ENCODE data around the gene MINDY4. TPM values are rescaled to one million over a fixed set of nuclear protein-coding genes. Genes with fewer than 3 reads are reported as not detected.

Gene MINDY4
- total RNA-seq, 1 experiment from 2014 or later = 7.6 TPM

GRCh38 chr7:30900803-30901362 lies 129.7 kb downstream of the MINDY4 start:
- no peak for DNase-seq (ENCODE audit: low spot score)

GRCh38 chr7:30901856-30902255 lies 130.6 kb downstream of the MINDY4 start:
- DNase-seq (ENCODE audit: low spot score) = no peak

DNA sequence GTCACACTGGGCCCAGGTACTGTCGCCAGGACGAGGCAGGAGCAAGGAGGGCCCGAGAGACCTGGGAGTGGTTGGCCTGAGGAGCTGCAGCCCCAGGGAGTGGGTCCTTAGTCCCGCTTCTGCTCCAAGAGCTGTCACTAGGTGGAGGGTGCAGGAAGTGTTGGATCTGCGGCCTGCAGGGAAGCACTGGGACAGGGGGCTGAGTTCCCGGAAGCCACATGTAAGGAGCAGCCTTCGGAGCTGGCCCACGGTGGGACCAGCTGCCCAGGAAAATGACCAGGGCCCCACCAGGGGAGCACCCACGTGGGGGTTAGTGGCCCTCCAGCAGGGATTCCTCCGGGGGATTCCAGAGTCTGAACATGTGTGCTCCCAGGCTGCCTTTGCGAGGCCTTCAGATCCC lies 131.2 kb downstream of the MINDY4 start:
- DNase-seq (ENCODE audit: low spot score) = no peak

DNA sequence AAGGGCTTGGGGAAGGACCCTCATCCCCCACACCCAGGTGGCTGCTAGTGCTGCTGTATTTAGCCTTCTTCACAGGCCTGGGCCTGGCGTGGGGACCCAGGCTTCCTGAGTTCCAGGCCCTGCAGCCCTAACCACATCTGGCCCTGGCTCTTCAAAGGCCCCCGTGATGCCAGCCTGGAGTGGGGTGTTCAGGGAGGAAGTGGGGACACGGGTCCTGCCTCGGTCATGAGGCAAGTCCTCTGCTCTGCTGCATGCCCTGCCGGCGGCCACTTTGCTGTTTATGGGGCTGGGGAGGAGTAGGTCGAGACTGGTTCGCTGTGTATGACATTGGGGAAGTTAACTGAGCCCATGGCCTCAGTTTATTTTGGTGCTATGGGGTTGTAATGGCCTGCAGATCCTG lies 131.9 kb downstream of the MINDY4 start:
- DNase-seq (ENCODE audit: low spot score) = no peak

DNA sequence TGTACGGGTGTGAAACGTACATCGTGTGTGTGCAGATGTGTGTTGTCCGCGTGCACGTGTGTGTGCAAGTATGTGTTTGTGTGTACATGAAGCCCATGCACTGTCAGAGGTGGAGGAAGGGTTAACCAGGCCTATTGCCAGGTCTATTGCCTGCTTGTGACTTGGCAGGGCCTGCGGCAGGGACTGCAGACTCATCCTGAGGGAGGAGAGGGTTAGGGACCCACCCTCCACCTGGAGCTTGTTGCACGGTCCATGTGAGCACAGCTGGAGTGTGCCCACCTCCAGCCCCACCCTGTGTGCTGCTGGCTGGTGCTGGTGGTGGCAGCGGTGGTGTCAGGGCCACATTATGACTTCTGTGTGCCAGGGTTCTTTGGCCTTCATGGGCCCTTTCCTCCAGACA lies 133.3 kb downstream of the MINDY4 start:
- no peak for DNase-seq (ENCODE audit: low spot score)

GRCh38 chr7:30905078-30906012 lies 134.1 kb downstream of the MINDY4 start:
- no peak for DNase-seq (ENCODE audit: low spot score)

DNA sequence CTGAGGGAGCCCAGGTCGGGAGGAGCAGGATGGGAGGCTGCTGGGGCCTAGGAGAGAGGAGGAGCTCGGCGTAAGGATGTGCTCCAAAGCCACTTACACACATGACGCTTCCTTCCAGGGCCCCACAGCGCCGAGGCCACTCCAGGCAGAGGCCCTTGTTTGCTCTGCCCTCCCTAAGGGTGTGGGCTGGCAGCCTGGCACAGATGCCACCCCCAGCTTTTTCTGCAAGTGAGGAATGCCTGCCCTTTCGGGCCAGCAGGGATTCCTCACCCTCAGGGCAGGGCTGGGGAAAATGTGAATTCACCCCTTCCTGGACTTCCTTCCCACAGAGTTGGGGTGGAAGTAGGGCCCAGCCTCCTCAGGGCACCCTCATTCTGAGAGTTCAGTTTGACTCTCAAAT lies 134.8 kb downstream of the MINDY4 start:
- peak; percentile 60 for DNase-seq (ENCODE audit: low spot score)

- DNase-seq (ENCODE audit: low spot score) = peak; percentile 87
Observed at GRCh38 chr7:30906515-30907240, 135.5 kb downstream of the MINDY4 start.

DNA sequence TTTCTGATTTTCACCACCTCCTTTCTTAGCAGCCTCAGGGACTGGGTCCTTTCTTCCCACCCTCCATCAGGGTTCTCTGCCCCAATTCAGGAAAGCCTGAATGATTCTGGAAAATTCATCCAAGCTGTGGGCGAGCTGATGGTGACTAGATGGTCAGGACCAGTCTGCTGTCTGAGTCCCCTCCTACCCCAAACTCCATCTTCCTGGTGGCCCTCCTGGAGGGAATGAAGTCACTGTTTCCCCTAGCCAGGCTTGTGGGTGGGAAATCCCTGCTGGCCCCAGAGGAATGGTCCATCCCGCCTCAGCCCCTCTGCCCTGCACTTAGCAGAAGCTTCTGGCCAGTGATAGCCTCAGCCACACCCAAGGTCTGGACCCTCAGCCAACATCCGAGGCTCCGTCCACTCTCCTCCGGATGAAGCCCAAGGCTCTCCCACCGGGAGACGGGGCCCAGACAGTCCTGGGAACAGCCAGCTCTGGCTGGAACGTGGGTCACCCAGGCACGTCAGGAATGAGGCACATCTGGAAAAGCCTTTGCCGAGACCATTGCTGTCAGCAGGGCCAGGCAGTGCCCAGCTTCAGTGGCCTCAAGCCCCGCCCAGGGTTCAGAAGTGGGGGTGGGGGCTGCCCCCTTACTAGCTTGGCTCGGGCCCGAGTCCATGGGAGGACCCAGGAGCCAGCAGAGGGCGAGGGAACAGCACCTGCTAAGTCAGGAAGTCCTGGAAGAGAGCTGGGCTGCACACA lies 136.5 kb downstream of the MINDY4 start:
- DNase-seq (ENCODE audit: low spot score) = no peak

- DNase-seq (ENCODE audit: low spot score) = no peak
Observed at GRCh38 chr7:30908681-30909080, 137.5 kb downstream of the MINDY4 start.

GRCh38 chr7:30909431-30909830 lies 138.2 kb downstream of the MINDY4 start:
- no peak for DNase-seq (ENCODE audit: low spot score)

DNA sequence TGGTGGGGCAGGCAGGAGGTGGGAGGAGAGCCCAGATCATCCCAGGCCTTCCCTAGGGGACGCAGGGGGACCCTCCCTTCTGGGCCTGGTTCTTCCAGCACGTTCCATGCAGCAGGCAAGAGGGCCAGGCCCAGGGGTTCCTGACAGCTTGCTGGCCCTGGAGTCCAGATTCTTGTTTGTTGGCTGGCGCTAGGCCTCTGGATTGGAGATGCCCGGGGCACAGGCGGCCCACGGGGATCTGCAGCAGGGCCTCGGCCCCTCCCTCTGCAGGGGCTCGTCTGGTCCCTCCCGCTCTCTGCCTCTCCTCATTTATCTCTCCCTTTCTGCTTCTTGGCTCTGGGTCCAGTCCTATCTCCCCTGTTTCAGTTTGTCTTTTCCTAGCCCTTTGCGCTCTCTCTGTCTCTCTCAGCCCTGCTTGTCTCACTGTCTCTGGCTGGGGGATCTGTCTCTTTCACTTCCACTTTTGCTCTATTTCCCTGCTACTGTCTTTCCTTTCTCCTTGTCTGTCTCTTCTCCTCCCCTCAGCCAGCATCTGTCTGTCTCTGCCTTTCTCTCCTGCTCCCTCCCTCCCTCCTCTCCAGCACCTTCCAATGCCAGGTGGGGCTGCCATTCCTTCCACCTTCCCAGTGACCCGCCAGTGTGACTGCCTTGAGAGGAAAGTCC lies 139.3 kb downstream of the MINDY4 start:
- DNase-seq (ENCODE audit: low spot score) = no peak

GRCh38 chr7:30911133-30911532 lies 139.9 kb downstream of the MINDY4 start:
- no peak for DNase-seq (ENCODE audit: low spot score)

DNA sequence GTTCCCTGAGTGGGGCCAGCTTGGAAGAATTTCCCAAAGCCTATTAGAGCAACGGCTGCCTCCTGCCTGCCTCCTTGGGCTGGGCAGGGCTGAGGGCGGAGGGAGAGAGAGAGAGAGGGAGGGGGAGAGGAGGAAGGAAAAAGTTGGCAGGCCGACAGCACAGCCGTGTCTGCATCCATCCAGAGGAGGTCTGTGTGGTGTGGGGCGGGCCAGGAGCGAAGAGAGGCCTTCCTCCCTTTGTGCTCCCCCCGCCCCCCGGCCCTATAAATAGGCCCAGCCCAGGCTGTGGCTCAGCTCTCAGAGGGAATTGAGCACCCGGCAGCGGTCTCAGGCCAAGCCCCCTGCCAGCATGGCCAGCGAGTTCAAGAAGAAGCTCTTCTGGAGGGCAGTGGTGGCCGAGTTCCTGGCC lies 140.3 kb downstream of the MINDY4 start, which contains the start of gene AQP1:
Gene AQP1, plus strand, starts transcription at position 293 of the 409 bp plus-strand sequence. Its CDS starts 57 bp downstream, at position 350.
- DNase-seq (ENCODE audit: low spot score) = peak; percentile 82

DNA sequence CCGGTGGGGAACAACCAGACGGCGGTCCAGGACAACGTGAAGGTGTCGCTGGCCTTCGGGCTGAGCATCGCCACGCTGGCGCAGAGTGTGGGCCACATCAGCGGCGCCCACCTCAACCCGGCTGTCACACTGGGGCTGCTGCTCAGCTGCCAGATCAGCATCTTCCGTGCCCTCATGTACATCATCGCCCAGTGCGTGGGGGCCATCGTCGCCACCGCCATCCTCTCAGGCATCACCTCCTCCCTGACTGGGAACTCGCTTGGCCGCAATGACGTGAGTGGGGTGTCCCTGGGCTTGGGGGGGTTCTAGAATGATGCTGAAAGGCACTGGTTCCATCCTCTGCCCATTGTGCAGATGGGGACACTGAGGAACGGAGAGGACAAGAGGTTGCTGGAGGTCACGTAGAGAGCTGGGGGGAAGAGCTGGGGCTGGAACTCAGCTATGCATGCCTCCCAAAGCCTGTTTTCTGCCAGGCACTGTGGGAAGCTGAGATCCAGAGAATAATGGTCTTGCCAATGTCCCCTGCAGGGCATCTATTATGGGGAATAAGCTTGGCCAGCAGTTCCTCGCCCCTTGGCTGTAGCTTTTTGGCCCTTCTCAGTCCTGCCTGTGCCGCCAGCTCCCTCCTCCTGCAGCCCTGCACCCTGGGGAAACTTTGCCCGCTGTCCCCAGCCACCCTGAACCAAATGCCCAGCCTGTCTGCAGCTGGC lies 141.0 kb downstream of the MINDY4 start:
- DNase-seq (ENCODE audit: low spot score) = no peak

- DNase-seq (ENCODE audit: low spot score) = no peak
Observed at GRCh38 chr7:30912731-30912985, 141.4 kb downstream of the MINDY4 start.

GRCh38 chr7:30912986-30913811 lies 142.0 kb downstream of the MINDY4 start:
- DNase-seq (ENCODE audit: low spot score) = no peak

- DNase-seq (ENCODE audit: low spot score) = no peak
Observed at GRCh38 chr7:30913821-30914515, 142.8 kb downstream of the MINDY4 start.

- DNase-seq (ENCODE audit: low spot score) = peak; percentile 98
Observed at GRCh38 chr7:30914596-30914995, 143.4 kb downstream of the MINDY4 start.

All from A172 (cell line).